HG02938 (cell line): ENCODE measurements around the gene MYO1G.
"Not testable (repeated sequence)": the region's sequence is repeated elsewhere in the genome, so short reads cannot be mapped to it uniquely, and the experiment has no call there.

ENCODE experiments used
- ATAC-seq: cut with Tn5 transposase; IDR thresholded peaks from one replicate; pipeline ENCODE4 v1.9.1; 2021; ENCODE audit warnings: mild to moderate bottlenecking, moderate library complexity; ENCODE audit not compliant: unreplicated experiment

MYO1G gene

DNA sequence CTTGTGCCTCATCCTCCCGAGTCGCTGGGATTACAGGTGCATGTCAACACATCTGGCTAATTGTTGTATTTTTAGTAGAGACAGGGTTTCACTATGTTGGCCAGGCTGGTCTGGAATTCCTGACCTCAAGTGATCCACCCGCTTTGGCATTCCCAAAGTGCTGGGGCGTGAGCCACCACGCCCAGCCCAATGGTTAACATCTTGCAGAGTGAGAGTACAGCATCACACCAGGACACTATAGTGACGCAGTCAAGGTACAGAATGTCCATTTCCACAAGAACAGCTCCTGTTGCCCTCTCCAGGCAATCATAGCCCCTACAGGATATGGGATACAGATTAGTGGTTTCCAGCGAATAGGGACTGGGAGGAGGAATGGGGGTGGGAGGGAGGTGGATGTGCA, 34.0 kb downstream of the MYO1G start:
- no peak for ATAC-seq

DNA sequence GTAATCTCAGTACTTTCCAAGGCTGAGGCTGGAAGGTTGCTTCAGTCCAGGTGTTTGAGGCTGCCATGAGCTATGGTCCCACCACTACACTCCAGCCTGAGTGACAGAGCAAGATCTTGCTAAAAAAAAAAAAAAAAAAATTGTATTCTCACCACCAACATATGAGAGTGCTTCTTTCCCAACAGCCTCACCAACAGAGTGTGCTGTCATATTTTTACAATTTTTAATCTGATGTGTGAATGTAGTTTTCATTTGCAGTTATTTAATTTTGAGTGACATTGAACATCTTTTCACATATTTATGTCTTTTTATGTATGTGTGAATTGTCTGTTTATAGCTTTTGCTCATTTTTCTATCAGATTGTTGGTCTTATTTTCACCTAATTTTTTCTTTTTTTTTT, 35.2 kb downstream of the MYO1G start:
- ATAC-seq = no peak

DNA sequence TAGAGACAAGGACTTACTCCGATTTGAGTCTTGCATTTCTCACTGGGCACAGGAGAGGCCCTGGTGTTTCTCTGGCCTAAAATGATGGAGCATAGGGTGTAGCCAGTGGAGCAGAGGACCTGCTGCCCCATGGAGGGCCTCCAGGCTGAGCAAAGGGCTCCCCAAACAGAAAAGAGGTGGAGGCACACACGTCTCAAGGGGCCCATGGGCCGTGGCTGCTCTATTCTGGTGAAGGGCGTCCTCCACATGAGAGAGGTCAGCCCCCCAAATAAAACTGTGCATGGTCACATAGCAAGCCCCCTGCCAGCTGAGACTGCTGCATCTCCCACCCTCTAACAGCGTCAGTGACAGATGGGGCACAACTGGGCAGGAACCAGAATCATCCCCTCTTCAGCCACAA, 41.4 kb downstream of the MYO1G start:
- ATAC-seq = no peak

DNA sequence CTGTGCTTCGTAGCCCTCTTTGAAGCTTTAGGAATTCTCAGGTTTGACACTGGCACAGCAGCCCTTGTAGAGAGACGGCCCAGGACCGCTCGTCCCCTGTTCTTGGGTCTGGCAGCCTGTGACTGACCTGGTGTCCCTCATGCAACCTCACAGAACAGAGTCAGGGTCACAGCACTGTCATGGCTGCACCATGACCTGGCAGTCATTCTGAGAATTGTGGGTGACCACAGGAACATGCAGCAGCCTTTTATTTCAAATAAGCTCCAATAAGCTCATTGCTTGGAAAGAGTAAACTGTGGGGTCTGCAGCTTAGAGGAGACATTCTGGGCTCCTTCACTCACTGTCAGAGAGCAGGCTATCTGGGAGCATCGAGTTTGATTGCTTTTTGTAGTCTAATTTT, 42.5 kb downstream of the MYO1G start:
- no peak for ATAC-seq

DNA sequence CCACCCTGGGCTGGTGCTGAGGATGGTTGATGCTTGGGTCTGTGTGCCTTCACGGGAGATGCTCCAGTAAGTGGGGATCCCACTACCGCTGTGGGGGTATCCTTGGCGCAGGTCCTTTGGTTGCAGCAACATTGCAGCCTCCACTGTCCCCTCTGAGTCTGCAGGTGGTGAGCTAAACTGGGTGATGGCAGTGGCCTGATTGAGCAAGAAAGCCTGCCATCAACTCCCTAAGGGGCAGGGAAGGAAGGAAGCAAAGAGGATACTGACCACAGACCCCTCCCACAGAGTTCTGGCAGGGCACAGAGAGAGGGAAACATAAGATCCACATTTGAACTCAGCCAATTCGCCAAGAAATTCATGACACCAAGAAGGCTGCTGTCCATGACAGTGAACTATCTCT, 43.2 kb downstream of the MYO1G start:
- no peak for ATAC-seq

DNA sequence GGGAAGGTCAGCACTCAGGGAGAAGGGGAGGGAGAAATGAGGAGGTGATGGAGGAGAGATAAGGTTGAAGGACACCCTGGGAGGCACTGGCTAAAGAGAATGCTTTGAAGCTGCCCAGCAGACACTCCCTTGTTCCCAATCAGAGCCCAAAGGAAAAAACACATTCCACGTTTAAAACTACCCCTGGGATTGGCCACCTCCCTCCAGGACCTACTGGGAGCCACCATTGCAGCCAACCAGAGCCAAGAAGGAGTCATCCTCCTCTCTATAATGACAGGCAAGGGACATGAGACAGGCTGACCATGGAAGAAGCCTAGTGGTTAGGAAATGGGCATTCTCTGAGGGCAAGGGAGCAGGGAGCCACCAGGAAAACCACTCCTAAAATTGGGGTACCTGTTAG, 43.8 kb downstream of the MYO1G start:
- no peak for ATAC-seq

DNA sequence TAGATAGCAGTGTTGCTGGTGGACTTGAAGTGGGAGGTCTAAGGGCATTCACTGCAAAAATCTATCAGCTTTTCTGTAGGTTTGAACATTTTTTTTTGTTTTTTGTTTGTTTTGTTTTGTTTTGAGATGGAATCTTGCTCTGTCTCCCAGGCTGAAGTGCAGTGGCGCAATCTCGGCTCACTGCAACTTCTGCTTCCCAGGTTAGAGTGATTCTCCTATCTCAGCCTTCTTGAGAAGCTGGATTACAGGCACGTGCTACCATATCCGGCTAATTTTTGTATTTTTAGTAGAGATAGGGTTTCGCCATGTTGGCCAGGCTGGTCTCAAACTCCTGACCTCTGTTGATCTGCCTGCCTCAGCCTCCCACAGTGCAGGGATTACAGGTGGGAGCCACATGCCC, 44.3 kb downstream of the MYO1G start:
- not testable (repeated sequence) for ATAC-seq

DNA sequence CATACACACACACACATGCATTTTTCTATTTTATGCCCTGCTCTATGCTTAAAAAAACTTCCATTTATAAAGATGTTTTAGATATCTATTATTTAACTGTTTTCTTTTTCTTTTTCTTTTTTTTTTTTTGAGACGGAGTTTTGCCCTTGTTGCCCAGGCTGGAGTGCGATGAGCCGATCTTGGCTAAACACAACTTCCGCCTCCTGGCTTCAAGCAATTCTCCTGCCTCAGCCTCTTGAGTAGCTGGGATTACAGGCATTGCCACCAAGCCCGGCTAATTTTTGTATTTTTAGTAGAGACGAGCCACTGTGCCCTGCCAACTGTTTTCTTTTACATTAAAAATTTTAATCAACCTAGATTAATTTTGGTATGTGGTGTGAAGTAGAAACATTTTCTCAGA, 47.9 kb downstream of the MYO1G start:
- no peak for ATAC-seq

DNA sequence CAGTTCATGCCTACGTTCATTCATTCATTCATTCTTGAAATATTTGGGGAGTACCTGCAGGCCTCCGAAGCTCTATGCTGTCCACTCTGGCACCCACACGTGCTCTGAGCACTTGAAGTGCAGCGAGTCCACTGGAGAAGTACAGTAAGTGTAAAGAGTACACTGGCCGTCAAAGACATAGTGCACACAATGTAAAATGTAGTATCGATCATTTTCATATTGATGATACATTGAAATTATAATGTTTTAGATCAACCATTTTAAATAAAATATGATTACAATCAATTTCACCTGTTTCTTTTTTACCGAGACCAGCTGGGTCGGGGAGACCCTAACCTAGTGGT, 56.5 kb downstream of the MYO1G start:
- no peak for ATAC-seq

DNA sequence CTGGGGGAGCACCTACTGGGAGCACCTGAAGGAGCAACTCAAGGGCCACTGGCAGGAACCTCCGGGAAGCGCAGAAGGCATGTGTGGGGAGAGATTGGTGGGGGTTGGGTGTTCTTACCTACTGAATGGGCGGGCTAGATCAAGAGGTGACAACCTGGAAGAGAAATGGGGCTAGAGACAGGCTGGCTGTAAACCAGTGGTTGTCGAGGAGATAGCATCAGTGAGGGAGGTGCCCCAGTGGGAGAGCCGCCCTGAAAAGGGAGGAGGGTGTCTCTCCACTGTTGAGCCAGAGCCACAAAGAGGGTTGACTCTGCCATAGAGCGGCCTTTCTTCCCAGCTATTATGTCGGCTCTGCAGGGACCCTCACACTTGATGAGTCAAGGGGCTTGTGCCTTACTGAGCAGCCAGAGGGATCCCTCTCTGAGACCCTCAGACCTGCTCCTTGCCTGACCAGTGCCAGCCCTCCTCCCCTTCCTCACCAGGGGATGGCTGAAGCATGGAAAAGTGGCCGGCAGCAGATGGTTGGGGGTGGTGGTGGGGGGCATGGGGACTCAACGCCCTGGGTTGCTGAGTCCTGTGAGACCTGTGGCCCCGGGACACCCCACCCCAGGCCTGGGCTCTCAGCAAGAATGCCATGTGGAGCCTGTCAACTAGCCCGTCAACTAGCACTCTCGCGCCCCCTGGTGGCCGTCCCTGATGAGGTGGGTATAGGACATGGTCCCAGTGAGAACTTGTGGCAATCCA, 57.0 kb downstream of the MYO1G start:
- ATAC-seq = peak; percentile 79

DNA sequence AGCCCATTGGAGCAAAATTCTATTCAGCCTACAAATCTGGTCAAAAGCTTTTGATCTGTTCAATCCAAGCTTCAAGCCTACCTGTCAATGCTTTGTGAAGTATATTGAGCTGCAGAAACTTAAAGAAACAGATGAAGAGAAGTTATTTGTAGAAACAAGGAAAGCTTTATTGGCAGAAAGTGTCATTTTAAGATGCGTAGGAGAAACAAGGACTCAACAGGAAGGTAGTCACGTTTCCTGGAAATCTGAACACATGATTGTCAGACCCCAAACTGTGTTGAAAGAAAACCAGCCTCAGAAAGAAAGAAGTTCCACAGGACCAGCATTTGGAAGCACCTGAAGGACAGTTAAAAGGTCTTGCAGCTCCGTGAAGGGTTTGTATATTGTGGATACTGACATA, 58.7 kb downstream of the MYO1G start:
- no peak for ATAC-seq

DNA sequence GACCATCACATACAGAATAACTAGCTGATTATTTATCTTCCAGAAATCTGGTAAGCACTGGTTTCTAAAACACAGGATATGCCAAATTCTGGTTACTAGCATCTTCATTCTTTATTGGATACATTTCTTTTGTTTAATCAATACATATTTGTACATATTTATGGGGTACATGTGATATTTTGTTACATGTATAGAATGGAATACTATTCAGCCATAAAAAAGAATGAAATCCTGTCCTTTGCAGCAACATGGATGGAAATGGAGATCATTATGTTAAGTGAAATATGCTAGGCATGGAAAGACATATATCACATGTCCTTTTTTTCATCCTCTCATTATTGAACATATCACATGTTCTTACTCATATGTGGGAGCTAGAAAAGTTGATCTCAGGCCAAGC, 60.8 kb downstream of the MYO1G start:
- ATAC-seq = no peak

DNA sequence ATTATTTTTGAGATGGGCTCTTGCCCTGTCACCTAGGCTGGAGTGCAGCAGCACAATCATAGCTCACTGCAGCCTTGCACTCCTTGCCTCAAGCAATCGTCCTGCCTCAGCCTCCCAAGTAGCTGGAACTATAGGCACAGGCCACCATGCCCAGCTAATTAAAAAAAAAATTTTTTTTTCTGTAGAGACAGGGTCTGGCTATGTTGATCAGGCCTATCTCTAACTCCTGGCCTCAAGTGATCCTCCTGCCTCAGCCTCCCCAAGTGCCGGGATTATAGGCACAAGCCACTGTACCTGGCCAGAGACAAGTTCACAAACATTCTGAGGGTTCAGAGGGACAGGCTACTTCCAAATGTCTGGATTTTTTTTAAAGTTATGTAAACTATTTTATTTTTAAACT, 61.4 kb downstream of the MYO1G start:
- no peak for ATAC-seq

DNA sequence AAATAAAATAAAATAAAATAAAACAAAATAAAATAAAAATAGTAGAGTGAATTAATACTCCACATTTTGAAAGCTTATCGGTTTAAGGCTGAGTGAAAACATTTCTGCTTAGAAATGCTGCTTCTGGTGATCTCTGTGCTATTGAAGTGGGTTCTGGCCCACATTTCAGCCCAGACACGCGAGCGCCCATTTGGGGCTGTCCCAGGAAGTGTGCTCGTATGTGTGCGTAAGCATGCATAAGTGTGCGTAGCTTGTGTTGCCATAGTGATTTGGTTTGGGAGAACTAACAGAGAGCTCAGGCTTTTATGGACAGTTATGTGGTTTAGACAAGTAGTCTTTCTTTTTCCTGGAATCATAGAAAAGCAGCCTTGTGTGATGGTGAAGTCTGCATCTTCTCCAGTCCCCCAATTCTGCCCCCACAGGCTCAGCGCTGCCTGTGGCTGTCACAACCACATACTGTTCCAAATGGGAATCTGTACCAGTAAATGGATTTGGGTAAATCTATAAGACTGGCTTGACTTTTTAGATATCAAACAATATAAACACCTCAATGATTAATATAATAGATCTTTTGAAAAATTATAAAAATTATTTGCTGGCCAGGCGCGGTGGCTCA, 63.7 kb downstream of the MYO1G start:
- ATAC-seq = no peak

DNA sequence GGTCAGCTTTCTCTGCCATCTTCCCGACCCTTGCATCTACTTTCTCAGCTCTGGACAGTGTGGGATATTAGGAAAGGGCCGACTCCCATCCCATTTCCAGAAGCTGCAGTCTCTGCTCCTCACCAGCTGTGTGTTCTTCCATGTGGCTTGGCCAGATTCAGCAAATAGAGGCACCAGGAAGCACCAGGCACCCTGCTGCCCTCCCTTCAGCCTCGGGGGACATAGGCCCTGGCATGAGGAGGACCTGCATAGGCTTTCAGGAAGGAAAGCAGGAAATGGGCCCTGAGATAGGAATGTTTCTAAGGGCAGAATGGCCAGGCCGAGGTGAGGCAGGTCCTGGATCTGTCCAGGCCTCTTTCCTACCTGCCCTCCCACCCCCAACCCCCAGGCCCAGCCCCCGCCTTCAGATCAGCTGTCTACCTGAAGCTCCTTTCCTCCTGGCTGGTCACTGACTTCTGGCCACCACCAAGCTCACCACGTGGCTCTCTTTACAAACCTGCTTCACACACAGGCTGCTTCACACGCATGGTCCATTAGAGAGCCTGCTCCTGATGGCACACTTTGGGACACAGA, 66.0 kb downstream of the MYO1G start:
- no peak for ATAC-seq
